T-cell (primary cell): ENCODE results near the gene CORO1C. TPM values are rescaled to one million over a fixed set of nuclear protein-coding genes. Genes with fewer than 3 reads are reported as not detected.

Experiments
- ATAC-seq, 4 experiments: fragments of 200-7000 bp in 3 of 4; fragments of 150-1000 bp in 1 of 4; cut with Tn5 transposase; replicated peaks in 1 of 4; 1 replicate in 3 of 4; 2 replicates in 1 of 4; pipeline ENCODE4 v1.10.0; 2021; ENCODE audit warnings: moderate library complexity in 3 of 4, mild to moderate bottlenecking in 2 of 4, moderate number of reproducible peaks in 1 of 4
- CTCF ChIA-PET, 2 donors: fragments of 300-600 bp; sonication (Branson Sonifier 250); formaldehyde crosslinking; loops; one replicate each; lab custom pipeline; 2022; ENCODE audit warnings: antibody characterized with exemption in 2 of 2; lab: Charles Lee
- POLR2A ChIA-PET, 2 donors: fragments of 300-600 bp; sonication (Branson Sonifier 250); formaldehyde crosslinking; loops; one replicate each; lab custom pipeline; 2022; ENCODE audit warnings: antibody characterized with exemption in 2 of 2; lab: Charles Lee
- DNase-seq, 35 experiments: peaks; one replicate each; pipeline versions ENCODE4 v3.0.0 to v3.0.0-alpha.2; 2013 to 2023
- H3K27ac ChIP-seq: one replicate; pipeline ENCODE4 v1.5.1; 2013; ENCODE audit warnings: low read length
- H3K27me3 ChIP-seq, 2 experiments: replicated peaks in 1 of 2; 1 replicate in 1 of 2; 2 replicates in 1 of 2; pipeline versions ENCODE4 v1.6.1 to v1.7.0; 2013; ENCODE audit warnings: low read length in 1 of 2, mixed read lengths in 1 of 2; ENCODE audit not compliant: control insufficient read depth in 2 of 2, insufficient read depth in 2 of 2; ENCODE audit errors: extremely low read depth in 1 of 2
- H3K36me3 ChIP-seq, 2 donors: 1 replicate in 1 of 2; 2 replicates in 1 of 2; pipeline versions ENCODE4 v1.6.1 to v1.7.0; 2013; ENCODE audit warnings: low read length in 1 of 2; ENCODE audit not compliant: control insufficient read depth in 2 of 2, insufficient read depth in 1 of 2; ENCODE audit errors: extremely low read depth in 1 of 2
- H3K4me1 ChIP-seq, 2 experiments: 1 replicate in 1 of 2; 2 replicates in 1 of 2; pipeline versions ENCODE4 v1.6.1 to v1.7.0; 2013; ENCODE audit warnings: low read length in 2 of 2, mixed read lengths in 1 of 2; ENCODE audit not compliant: insufficient read depth in 2 of 2, control insufficient read depth in 1 of 2; ENCODE audit errors: extremely low read depth in 1 of 2
- H3K4me3 ChIP-seq, 2 donors: 1 replicate in 1 of 2; 2 replicates in 1 of 2; pipeline versions ENCODE4 v1.5.1 to v1.7.0; 2013; ENCODE audit warnings: mild to moderate bottlenecking in 2 of 2, low read length in 1 of 2, moderate library complexity in 1 of 2; ENCODE audit not compliant: control insufficient read depth in 1 of 2; ENCODE audit errors: extremely low read depth in 1 of 2
- H3K9me3 ChIP-seq: 2 replicates; pipeline ENCODE4 v1.7.0; 2013
- H3K27ac Mint-ChIP-seq, 2 donors: one replicate each; pipeline ENCODE4 v1.8.0; 2020 to 2021; ENCODE audit warnings: mild to moderate bottlenecking in 2 of 2, mixed read lengths in 2 of 2
- H3K27me3 Mint-ChIP-seq, 2 donors: one replicate each; pipeline ENCODE4 v1.8.0; 2021 to 2022; ENCODE audit warnings: mixed read lengths in 2 of 2
- H3K36me3 Mint-ChIP-seq: one replicate; pipeline ENCODE4 v1.8.0; 2021; ENCODE audit warnings: mixed read lengths
- H3K4me1 Mint-ChIP-seq, 3 donors: one replicate each; pipeline ENCODE4 v1.8.0; 2020 to 2022; ENCODE audit warnings: mixed read lengths in 3 of 3, mild to moderate bottlenecking in 1 of 3
- H3K4me3 Mint-ChIP-seq, 3 donors: one replicate each; pipeline ENCODE4 v1.8.0; 2020 to 2022; ENCODE audit warnings: mild to moderate bottlenecking in 3 of 3, mixed read lengths in 3 of 3, moderate library complexity in 3 of 3
- H3K9me3 Mint-ChIP-seq, 3 donors: one replicate each; pipeline ENCODE4 v1.8.0; 2020 to 2022; ENCODE audit warnings: mixed read lengths in 3 of 3
- WGBS: methylation state at CpG from one replicate; pipeline ENCODE4 v1.1.5; 2013; ENCODE audit warnings: missing lambda C conversion rate; ENCODE audit not compliant: insufficient coverage; 5-methylcytosine and 5-hydroxymethylcytosine counted together
- total RNA-seq, 35 experiments: library from RNA in 6 of 35; stranded (reverse) in 6 of 35; fragments of 120-200 nt in 1 of 35; gene quantifications; one replicate each; pipeline versions ENCODE4 v1.2.1 to v1.2.4 and lab custom pipeline; 2013 to 2026

CORO1C gene
- total RNA-seq, 5 donors from 2014 or later (not counting 1 experiment from before 2014, with no cell fraction given), result 7.4 to 11.4 (median 8.7) TPM

DNA sequence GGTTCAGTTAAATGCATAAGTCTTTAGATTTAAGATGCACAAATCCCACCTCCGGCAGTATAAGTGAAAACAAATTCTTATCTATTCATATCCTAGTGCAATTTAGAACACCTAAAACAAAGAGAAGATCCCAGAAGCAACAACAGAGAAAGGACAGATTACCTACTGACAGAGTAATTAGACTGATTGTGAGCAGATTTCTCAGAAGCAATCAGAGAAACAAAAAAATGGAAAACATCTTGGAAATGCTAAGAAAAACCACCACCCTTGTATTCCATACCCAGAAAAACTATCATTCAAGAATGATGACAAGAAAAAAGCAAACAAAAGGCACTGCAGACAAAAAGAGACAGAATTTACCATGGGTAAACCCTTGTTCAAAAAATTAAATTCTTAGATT lies 50.0 kb downstream of the CORO1C start:
- DNase-seq, result no peak
- Mint-ChIP-seq H3K27me3 (no peaks in the 10 kb centered on the region), H3K4me1 (peaks cover 0 to 10% (median 5%) of the 10 kb centered on the region in 3 donors), H3K9me3 (no peaks in the 10 kb centered on the region), H3K36me3 (peaks cover 3% of the 10 kb centered on the region), H3K4me3 (no peak overlapping the region), H3K27ac (no peak overlapping the region)
- Histone ChIP-seq H3K4me1 (no peaks in the 10 kb centered on the region), H3K27me3 (no peaks in the 10 kb centered on the region), H3K9me3 (no peaks in the 10 kb centered on the region), H3K4me3 (no peak overlapping the region), H3K36me3 (no peaks in the 10 kb centered on the region), H3K27ac (no peak overlapping the region)
- no CpG with 5 or more reads among the region's 1 CpG for WGBS
- POLR2A ChIA-PET, result no interaction called here
- ATAC-seq, result no peak
- CTCF ChIA-PET, result no interaction called here

DNA sequence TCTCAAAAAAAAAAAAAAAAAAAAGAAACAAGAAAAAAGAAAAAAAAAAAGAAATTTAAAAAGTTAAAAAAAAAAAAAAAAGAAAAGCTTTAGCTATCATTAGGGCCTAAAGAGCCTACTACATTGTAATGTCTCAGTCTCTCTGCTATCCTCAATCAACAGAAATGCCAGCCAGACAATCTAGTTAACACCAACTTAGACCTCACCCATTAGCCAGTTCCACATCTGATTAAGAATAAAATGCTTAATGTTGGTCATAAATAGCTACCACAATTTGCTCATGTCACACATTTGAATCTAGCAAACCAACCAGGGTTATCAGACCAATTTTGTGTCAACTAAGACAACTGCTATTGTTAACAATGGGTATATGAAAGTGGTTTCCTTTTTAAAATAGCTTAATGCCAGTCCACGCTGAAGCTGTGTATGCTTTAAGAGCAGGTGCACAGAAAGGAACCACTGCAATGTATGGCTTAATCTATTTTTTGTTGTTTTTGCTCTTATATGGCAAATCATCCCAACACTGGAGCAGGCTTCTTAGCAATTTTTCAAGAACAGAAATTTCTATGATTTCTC lies 52.1 kb downstream of the CORO1C start:
- no peak for ATAC-seq
- H3K36me3 ChIP-seq, result no peaks in the 10 kb centered on the region
- no peak for DNase-seq
- no peak overlapping the region for H3K4me3 ChIP-seq
- H3K9me3 ChIP-seq, result no peaks in the 10 kb centered on the region
- Mint-ChIP-seq H3K9me3 (no peaks in the 10 kb centered on the region), H3K4me1 (peaks cover 0 to 1% (median 0%) of the 10 kb centered on the region in 3 donors), H3K27me3 (no peaks in the 10 kb centered on the region), H3K4me3 (no peak overlapping the region), H3K36me3 (peaks cover 9% of the 10 kb centered on the region), H3K27ac (no peak overlapping the region)
- WGBS, result 100% methylated on average over 1 of the region's 1 CpG
- CTCF ChIA-PET, result interaction anchor here (0.6 to 1.3 kb wide), 5 partner anchors 11 to 1104 kb away, joined by 3 to 6 read pairs (median 5); no protein-coding TSS in a partner anchor
- H3K27ac ChIP-seq, result no peak overlapping the region
- no peaks in the 10 kb centered on the region for H3K27me3 ChIP-seq
- POLR2A ChIA-PET, result interaction anchor here (0.5 to 0.6 kb wide), 2 partner anchors 74 to 123 kb away, joined by 6 to 7 read pairs; no protein-coding TSS in a partner anchor
- no peaks in the 10 kb centered on the region for H3K4me1 ChIP-seq

DNA sequence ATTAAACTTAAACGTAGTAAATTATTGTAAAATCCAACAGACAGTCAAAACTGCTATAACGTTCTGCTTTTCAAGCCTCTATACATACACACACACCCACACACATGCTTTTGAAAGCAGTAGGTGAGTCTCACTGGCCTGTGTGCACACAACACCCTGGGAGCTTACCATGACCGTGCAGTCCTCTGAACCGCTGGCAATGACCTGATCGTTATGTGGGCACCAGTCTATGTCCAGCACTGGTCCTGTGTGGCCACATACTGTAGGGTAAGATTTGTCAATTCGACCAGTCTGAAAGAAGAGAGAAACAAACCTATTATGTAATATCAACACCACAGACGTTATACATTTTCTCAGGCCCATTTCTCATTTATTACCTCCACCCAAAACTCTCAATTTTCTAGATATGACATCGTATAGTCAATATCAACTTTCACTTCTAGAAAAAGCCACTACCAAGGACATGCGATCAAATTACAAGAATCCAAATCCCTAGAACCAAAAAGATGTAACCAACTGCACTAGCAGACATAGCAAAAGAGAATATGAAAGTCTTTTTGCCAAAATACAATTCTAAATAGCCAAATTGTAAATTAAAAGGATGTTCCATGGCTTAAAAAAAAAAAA lies 53.1 kb downstream of the CORO1C start:
- Mint-ChIP-seq H3K27ac (no peak overlapping the region), H3K4me1 (peaks cover 0 to 1% (median 0%) of the 10 kb centered on the region in 3 donors), H3K9me3 (no peaks in the 10 kb centered on the region), H3K4me3 (no peak overlapping the region), H3K27me3 (no peaks in the 10 kb centered on the region), H3K36me3 (peaks cover 9% of the 10 kb centered on the region)
- ATAC-seq (no peak), DNase-seq (no peak)
- ChIA-PET CTCF (interaction anchor here in 1 of 2 donors (1.2 kb wide), 1 partner anchor 12 kb away, joined by 4 read pairs; no protein-coding TSS in a partner anchor), POLR2A (interaction anchor here in 1 of 2 donors (0.5 kb wide), 1 partner anchor 75 kb away, joined by 6 read pairs; no protein-coding TSS in a partner anchor)
- H3K36me3 ChIP-seq, result no peaks in the 10 kb centered on the region
- H3K9me3 ChIP-seq, result no peaks in the 10 kb centered on the region
- no peaks in the 10 kb centered on the region for H3K27me3 ChIP-seq
- no peak overlapping the region for H3K27ac ChIP-seq
- whole genome bisulfite sequencing, result 80% methylated on average over 1 of the region's 9 CpGs
- H3K4me3 ChIP-seq, result no peak overlapping the region
- no peaks in the 10 kb centered on the region for H3K4me1 ChIP-seq

DNA sequence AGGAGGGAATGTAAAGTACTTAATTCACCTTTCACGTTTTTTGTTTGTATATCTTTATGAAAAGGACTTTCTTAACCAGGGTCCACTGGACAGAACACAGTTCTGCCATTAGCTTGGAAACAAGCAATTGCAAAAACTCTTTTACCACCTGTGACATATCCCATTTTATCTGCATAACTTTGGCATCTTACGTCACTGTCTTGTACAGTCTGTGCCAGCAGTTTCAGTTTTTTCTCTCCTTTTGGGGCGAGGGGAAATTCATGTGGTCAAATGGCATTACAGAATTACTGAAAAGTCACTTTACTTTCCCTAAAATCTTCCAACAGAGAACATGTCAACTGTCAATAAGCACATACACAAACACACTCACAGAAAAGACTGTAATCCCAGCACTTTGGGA lies 53.9 kb downstream of the CORO1C start:
- Mint-ChIP-seq H3K27ac (no peak overlapping the region), H3K9me3 (no peaks in the 10 kb centered on the region), H3K27me3 (no peaks in the 10 kb centered on the region), H3K4me3 (no peak overlapping the region), H3K36me3 (peaks cover 9% of the 10 kb centered on the region), H3K4me1 (peaks cover 0 to 1% (median 0%) of the 10 kb centered on the region in 3 donors)
- no peaks in the 10 kb centered on the region for H3K9me3 ChIP-seq
- H3K4me1 ChIP-seq, result no peaks in the 10 kb centered on the region
- ChIA-PET POLR2A (no interaction called here), CTCF (no interaction called here)
- H3K36me3 ChIP-seq, result no peaks in the 10 kb centered on the region
- DNase-seq, result no peak
- no peaks in the 10 kb centered on the region for H3K27me3 ChIP-seq
- 80% methylated on average over 1 of the region's 3 CpGs for WGBS
- no peak overlapping the region for H3K4me3 ChIP-seq
- no peak for ATAC-seq
- H3K27ac ChIP-seq, result no peak overlapping the region

DNA sequence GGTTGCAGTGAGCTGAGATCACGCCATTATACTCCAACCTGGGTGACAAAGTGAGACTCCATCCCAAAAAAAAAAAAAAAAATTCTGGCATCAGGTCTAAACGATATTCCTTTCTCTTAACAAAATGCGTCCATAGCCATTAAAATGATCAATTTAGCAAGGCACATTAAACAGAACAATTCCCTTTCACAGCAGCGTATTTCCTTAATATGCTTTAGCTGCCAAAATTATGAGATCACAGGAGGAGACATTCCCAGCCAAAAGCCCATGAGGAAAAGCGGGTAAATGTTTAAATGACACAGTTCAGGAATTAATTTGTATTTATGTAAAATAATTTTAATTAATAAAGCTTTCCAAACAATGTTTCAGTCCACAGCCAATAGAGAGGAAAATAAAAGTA lies 54.6 kb downstream of the CORO1C start:
- no peak for ATAC-seq
- 85% methylated on average over 2 of the region's 5 CpGs for WGBS
- Histone ChIP-seq H3K27me3 (no peaks in the 10 kb centered on the region), H3K4me3 (no peak overlapping the region), H3K4me1 (no peaks in the 10 kb centered on the region), H3K27ac (no peak overlapping the region), H3K9me3 (no peaks in the 10 kb centered on the region), H3K36me3 (no peaks in the 10 kb centered on the region)
- ChIA-PET CTCF (interaction anchor here in 1 of 2 donors (0.6 kb wide), 1 partner anchor 22 kb away, joined by 6 read pairs; no protein-coding TSS in a partner anchor), POLR2A (no interaction called here)
- DNase-seq, result no peak
- peaks cover 0 to 1% (median 0%) of the 10 kb centered on the region in 3 donors for H3K4me1 Mint-ChIP-seq
- peaks cover 13% of the 10 kb centered on the region for H3K36me3 Mint-ChIP-seq
- H3K27ac Mint-ChIP-seq, result no peak overlapping the region
- no peaks in the 10 kb centered on the region for H3K9me3 Mint-ChIP-seq
- no peak overlapping the region for H3K4me3 Mint-ChIP-seq
- H3K27me3 Mint-ChIP-seq, result no peaks in the 10 kb centered on the region

DNA sequence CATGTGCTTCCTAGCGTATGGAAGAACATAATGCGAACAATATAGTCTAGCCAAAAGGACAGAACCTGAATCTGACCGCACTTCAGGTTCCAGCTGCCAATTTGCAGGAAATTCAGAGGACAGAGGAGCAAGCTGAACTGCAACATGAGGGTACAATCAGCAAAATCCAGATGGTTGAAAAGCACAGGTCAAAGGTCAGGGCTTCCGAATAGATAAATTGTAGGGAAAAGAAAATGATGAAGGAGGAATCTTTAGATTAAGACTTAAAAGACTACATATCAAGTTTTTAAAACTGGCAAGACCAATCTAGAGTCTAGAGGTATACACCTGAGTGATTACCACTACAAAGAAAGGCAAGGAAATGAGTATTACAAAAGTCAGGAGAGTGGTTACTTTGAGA lies 55.5 kb downstream of the CORO1C start:
- Histone ChIP-seq H3K27ac (no peak overlapping the region), H3K4me3 (no peak overlapping the region), H3K27me3 (no peaks in the 10 kb centered on the region), H3K36me3 (no peaks in the 10 kb centered on the region), H3K9me3 (no peaks in the 10 kb centered on the region), H3K4me1 (no peaks in the 10 kb centered on the region)
- no peak overlapping the region for H3K27ac Mint-ChIP-seq
- WGBS, result 100% methylated on average over 3 of the region's 4 CpGs
- H3K4me3 Mint-ChIP-seq, result no peak overlapping the region
- ATAC-seq (no peak), DNase-seq (no peak)
- H3K9me3 Mint-ChIP-seq, result no peaks in the 10 kb centered on the region
- no peaks in the 10 kb centered on the region for H3K27me3 Mint-ChIP-seq
- H3K36me3 Mint-ChIP-seq, result peaks cover 13% of the 10 kb centered on the region
- ChIA-PET POLR2A (no interaction called here), CTCF (no interaction called here)
- H3K4me1 Mint-ChIP-seq, result peaks cover 0 to 1% (median 0%) of the 10 kb centered on the region in 3 donors
